NB4 (cell line): ENCODE results near the gene CD3D.

Experiments used
- CTCF ChIP-seq: IDR thresholded peaks from one replicate; pipeline ENCODE4 v1.5.1; 2012; ENCODE audit warnings: low read depth, low read length
- MAX ChIP-seq: IDR thresholded peaks from 2 replicates; pipeline ENCODE4 v1.6.1; 2011; ENCODE audit warnings: low read depth, low read length
- MYC ChIP-seq: IDR thresholded peaks from 2 replicates; pipeline ENCODE4 v1.6.1; 2011; ENCODE audit warnings: low read depth, low read length
- POLR2A ChIP-seq: IDR thresholded peaks from 2 replicates; pipeline ENCODE4 v1.6.1; 2011; ENCODE audit warnings: mild to moderate bottlenecking; ENCODE audit not compliant: insufficient read length; ENCODE audit errors: extremely low read depth

- no peak for TF ChIP-seq CTCF
- TF ChIP-seq POLR2A = no peak
- TF ChIP-seq MAX = no peak
- TF ChIP-seq MYC = no peak
Observed at GRCh38 chr11:118339281-118339961, 3.1 kb downstream of the CD3D start.
